ENCODE data around the gene KCNQ1. TPM values are rescaled to one million over a fixed set of nuclear protein-coding genes. Genes with fewer than 3 reads are reported as not detected.

KCNQ1 gene
- total RNA-seq, 1 experiment from 2014 or later = 2.3 TPM

- Histone ChIP-seq H3K56ac (ENCODE audit: insufficient read length, low read depth, low read length) (no peak overlapping the region), H3K27ac (ENCODE audit: insufficient read length, low read depth, low read length) (no peak overlapping the region), H3K23ac (ENCODE audit: insufficient read length, low read depth, low read length) (no peak overlapping the region), H3K4ac (ENCODE audit: low read depth, low read length) (no peak overlapping the region), H2BK5ac (ENCODE audit: insufficient read length, low read length) (no peak overlapping the region), H2AFZ (ENCODE audit: low read length) (no peak overlapping the region), H3K9me3 (ENCODE audit: control insufficient read depth, low read depth, low read length) (no peaks in the 10 kb centered on the region), H3K18ac (ENCODE audit: insufficient read length, low read depth, low read length) (no peak overlapping the region), H2AK5ac (ENCODE audit: insufficient read length, low read length) (no peak overlapping the region), H2BK120ac (ENCODE audit: low read depth, low read length, poor library complexity, severe bottlenecking) (no peak overlapping the region), H3T11ph (ENCODE audit: low read length) (no peak overlapping the region), H2BK20ac (ENCODE audit: low read depth, low read length, poor library complexity, severe bottlenecking) (no peak overlapping the region), H4K5ac (ENCODE audit: insufficient read length, low read depth, low read length) (no peak overlapping the region), H4K91ac (ENCODE audit: insufficient read length, low read depth, low read length) (no peak overlapping the region), H3K4me2 (ENCODE audit: insufficient read depth, insufficient read length, low read length) (no peak overlapping the region), H3K27me3 (ENCODE audit: insufficient read depth, low read length) (peaks cover 5% of the 10 kb centered on the region; the same call in 1 of the 2 replicates), H3K14ac (ENCODE audit: insufficient read depth, low read length) (no peak overlapping the region), H3K4me1 (ENCODE audit: insufficient read depth, low read length) (no peaks in the 10 kb centered on the region), H3K9ac (ENCODE audit: extremely low read depth, insufficient read length, low read length) (no peak overlapping the region), H4K8ac (replicated peaks; ENCODE audit: insufficient read length, low read depth, low read length) (no peak overlapping the region), H3K79me2 (ENCODE audit: insufficient read depth, low read length) (no peaks in the 10 kb centered on the region), H4K20me1 (ENCODE audit: control insufficient read depth, insufficient read depth, insufficient read length) (no peaks in the 10 kb centered on the region), H2BK12ac (ENCODE audit: insufficient read length, low read depth, low read length) (no peak overlapping the region), H2BK15ac (ENCODE audit: low read depth, low read length) (no peak overlapping the region), H3K79me1 (ENCODE audit: insufficient read depth, low read depth, low read length, poor library complexity, severe bottlenecking) (no peaks in the 10 kb centered on the region), H3K23me2 (ENCODE audit: insufficient read length, low read depth, low read length, poor library complexity, severe bottlenecking) (no peaks in the 10 kb centered on the region)
- peaks cover 0 to 5% of the 10 kb centered on the region in 2 experiments; a peak in 2 of 4 replicates for H3K4me1 Mint-ChIP-seq
- H3K27me3 Mint-ChIP-seq (ENCODE audit: low read depth) = peaks cover 77% of the 10 kb centered on the region
- H3K9me3 Mint-ChIP-seq = no peaks in the 10 kb centered on the region
- H3K4me3 Mint-ChIP-seq = no peak overlapping the region
- no CpG with 5 or more reads among the region's 29 CpGs for WGBS (ENCODE audit: extremely low coverage, insufficient read length, low lambda C conversion rate)
- no peaks in the 10 kb centered on the region for H3K36me3 Mint-ChIP-seq (ENCODE audit: insufficient read depth in 1 of 3, low read depth in 3 of 3)
- no peak for TF ChIP-seq CTCF (conservative IDR thresholded peaks at IDR 0.05)
- no peak for DNase-seq
- no peak overlapping the region for H3K27ac Mint-ChIP-seq
These were observed 331.0 kb downstream of the KCNQ1 start for GRCh38 chr11:2775626-2776350.

Data from H9 (cell line).